GM18505 (cell line): ENCODE data around the gene SPEN.

Source experiments
- ATAC-seq: cut with Tn5 transposase; IDR thresholded peaks from one replicate; pipeline ENCODE4 v1.9.1; 2021; ENCODE audit not compliant: unreplicated experiment
- POLR2A ChIP-seq: IDR thresholded peaks from 4 replicates; pipeline ENCODE4 v1.6.1; 2011; ENCODE audit warnings: borderline replicate concordance; ENCODE audit not compliant: insufficient read depth, insufficient read length; ENCODE audit errors: extremely low read depth

The SPEN gene

DNA sequence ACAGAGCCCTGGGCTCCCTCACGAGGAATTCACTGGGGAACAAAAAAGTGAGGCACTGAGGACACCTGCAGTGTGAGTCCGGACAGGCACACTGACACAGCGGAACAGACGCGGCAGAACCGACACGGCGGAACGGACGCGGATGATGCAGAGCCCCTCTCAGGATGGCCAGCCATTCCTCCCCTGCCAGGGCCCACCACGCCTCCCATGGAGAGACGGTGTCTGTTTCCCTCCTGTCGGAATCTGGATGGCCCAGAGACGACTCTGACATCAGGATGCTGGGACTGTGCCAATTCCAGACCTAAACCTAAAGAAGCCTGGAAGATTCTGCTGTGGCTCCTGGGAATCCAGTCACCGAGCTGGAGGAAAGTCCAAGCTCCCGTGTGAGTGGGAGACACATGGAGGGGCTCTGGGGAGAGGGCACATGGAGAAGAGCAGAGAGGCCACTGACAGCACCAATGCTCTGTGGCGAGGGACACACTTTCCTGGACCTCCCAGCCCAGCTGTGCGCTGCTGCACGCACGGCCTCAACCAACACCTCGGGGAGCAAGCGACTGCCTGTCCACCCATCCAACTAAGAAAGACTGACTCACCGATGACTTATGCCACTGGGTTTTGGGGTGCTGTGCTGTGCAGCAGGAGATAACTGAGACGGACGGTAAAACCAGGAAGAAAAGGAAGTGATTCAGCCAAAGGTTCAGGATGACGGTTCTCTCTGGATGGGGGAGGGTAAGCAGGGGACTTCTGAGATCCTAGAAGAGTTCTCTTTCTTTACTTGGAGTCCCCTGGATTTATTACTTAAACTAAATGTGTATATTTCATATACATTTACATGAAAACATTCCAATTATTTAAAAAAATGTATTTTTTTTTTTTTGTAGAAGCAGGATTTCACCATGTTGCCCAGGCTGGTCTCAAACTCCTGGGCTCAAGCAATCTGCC lies 105.1 kb downstream of the SPEN start:
- ATAC-seq = no peak
- no peak for TF ChIP-seq POLR2A

DNA sequence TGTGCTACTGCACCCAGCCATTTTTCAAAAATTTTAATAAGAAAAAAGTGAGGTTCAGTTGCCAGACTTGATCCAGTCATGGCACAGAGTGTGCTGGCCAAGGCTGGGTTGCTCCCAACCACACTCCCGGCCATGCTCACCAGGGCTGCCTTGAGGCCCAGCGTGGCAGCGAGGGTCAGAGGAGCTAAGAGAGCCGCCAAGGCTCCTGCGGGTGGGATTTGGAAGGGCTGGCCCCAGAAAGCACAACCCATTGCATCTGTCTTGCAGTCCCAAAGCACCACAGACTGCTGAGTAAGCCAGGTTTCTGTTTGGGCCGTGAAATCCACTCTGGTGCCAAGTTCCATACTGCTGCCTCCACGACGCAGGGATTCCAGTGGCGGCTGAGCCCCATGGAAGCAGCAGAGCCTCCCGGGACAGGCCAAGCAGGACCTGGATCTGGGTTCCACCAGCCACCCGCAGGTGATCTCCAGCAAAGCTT lies 105.8 kb downstream of the SPEN start:
- ATAC-seq = no peak
- no peak for TF ChIP-seq POLR2A

DNA sequence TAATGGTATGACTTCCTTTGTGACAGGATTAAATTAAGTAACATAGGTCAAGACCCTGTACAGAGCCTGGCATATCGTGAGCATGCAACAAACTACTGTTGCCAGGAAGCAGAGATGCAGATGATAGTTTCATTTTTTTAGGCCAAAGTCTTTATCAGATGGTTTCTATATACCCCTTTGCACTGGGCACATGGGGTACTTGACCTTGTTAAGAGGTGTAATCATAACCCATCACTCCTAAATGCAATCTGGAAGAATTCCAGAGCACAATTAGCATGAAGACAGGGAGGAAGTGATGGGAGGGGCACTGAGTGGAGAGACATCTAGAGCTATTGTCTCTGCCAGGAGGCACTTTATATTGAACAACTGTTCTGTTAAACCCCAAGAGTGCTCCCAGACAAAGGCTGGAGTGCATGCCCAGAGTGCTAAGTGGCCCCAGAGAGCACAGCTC lies 106.3 kb downstream of the SPEN start:
- no peak for ATAC-seq
- TF ChIP-seq POLR2A = no peak

DNA sequence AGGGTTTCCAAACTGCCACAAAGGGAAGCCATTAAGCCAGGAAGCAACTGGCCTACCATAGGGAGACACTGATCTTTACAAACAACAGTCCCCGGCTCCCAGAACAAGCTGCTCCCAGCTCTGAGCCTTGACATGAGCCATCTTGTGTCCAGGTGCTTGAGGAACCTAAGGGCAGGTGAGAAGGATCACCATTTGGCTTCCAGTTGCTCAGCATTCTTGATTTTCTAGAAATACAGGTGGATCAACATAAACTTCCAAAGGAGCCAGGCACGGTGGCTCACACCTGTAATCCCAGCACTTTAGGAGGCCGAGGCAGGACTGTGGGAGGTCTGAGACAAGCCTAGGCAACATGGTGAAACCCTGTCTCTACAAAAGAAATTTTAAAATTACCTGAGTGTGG lies 106.8 kb downstream of the SPEN start:
- no peak for ATAC-seq

DNA sequence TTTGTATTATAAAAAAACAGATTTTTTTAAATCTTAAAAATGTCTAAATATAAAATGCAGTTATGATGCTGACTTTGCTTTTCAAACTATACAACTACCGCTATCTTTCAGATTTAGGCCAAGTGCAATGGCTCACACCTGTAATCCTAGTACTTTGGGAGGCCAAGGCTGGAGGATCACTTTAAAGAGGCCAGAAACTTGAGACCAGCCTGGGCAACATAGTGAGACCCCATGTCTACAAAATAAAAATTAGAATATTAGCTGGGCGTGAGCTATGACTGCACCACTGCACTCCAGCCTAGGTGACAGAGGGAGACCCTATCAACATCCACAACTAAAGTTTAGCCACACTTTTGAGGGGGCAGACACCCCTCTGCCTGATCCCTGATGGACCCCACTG lies 108.0 kb downstream of the SPEN start:
- ATAC-seq = no peak

More for the DNA sequence above, 106.8 kb downstream of the SPEN start:
- TF ChIP-seq POLR2A = no peak

DNA sequence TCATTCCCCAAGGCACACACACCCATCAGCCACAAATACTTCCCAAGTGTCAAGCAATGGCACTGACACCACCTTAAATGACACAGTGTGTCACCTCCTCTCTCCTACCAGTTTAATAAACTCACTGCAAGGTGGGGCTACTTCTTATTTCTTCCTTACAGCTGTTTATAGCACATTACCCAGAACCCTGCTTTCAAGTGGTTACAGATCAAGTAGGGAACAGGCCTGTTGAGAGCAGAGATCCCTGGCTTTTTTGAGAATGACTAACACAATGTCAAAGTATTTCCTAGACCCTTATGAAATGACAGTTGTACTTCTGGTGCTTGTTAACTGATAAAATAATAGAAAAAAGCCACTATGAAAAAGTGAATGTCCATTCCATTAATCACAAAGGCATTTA lies 108.6 kb downstream of the SPEN start:
- no peak for ATAC-seq

More for the DNA sequence above, 108.0 kb downstream of the SPEN start:
- TF ChIP-seq POLR2A = no peak

DNA sequence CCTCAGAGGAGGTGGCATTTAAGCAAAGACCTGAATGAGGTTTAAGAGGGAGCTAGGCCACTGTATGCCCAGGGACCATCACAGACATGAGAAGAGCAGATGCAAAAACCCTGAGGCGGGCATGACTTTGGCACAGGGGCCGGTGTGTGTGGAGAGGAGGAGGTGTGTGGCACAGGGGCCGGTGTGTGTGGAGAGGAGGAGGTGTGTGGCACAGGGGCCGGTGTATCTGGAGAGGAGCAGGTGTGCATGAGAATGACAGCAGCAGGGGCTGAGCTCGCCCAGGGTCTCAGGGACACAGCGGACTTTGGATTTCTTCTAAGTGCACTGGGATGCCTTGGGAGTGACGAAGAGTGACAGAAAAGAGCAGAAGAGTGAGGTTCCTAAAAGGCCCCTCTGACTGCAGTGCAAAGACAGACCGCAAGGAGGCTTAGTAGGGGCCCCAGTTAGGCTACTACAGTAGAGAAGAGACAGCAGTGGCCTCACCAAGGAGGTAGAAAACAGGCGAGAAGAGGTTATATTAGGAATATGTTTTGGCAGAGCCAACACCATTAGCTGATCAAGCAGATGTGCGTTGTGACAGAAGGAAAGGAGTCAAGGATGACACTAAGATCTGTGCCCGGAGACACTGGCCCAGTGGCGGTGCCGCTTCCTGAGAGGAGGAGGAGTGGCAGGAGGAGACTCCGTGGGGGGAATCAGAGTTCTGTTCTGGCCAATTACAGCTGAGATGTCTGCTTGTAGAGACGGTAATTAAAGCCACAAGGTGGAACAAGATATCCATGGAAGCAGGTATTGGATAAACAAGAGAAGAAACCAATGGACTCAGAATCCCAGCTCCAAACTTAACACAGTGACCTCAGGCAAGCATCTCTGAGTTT lies 110.0 kb downstream of the SPEN start:
- no peak for TF ChIP-seq POLR2A
- no peak for ATAC-seq

More for the DNA sequence above, 108.6 kb downstream of the SPEN start:
- no peak for TF ChIP-seq POLR2A

DNA sequence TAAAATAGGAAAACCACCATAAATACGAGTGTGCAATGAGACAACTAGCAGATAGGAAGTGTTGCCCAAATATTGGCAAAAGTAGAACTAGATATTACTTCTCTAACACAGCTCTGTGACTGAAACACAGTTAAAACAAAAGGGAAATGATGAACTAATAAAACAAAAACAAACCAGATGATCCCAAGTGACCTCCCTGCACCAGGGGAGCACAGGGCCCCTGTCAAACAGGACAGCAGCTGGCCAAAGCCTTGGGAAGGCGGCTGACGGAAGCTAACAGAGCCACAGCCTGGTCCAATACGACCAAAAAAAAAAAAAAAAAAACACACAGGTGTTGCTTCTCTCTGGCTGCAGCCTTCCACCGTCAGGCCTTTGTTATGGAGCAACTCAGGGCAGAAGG lies 110.6 kb downstream of the SPEN start:
- no peak for ATAC-seq
- TF ChIP-seq POLR2A = no peak

DNA sequence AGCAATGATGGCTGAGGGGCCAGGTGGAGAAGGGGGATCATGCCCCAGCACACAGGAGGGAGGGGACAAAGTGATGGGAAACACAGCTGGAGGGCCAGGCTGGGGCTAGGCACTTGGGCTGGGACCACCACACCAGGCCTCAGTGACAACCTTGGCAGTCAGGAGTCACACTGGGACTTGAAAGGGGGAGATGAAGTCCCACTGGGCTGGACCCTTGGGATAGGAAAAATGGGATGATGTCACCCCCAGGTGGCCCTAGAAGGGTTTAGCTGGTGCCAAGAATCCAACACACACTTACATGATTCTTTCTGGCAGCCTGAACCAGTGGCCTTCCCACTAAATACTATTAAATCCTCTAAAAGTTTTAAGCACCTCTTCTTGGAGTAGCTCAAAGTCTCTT lies 111.3 kb downstream of the SPEN start:
- TF ChIP-seq POLR2A = no peak
- ATAC-seq = no peak

DNA sequence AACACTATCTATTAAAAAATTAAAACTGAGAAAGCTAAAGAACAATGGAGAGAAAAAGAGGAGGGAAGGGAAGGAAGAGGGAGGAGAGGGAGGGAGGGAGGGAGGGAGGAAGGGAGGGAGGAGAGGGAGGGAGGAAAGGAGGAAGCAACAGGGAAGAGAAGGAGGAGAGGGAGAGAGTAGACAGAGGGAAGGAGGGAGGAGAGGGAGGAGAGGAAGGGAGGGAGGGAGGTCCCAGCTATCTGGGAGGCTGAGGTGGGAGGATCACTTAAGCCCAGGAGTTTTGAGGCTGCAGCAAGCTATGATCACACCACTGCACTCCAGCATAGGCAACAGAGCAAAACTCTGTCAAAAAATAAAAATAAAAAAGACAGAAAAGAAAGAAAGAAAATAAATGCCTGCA lies 111.9 kb downstream of the SPEN start:
- ATAC-seq = no peak
- no peak for TF ChIP-seq POLR2A

DNA sequence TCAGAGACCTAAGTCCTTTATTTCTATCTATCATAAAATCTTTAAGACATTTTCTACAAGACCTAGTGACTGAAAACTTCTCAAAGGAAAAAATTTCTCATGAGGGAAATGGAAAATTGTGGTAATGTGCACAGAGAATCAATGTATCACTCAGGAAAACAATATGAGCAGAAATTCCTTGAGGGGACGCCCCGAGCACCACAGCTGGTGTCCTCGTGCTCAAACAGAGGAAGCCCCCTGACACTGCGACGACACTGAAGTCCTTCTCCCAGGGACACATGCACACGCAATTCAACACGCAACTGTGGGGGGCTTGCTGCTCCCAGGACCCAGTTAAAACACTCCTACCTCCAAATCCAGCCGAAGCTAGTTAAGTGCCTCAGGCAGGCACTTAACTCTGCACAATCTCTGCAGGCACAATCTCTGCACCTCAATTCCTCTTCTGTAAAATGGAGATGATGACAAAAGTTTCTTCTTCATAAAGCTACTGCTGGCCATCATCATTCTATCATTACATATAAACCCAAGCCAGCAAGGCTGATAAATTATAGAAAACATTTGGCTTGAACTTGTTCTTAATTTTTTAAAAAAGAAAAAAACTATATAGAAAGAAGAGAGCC lies 112.4 kb downstream of the SPEN start:
- ATAC-seq = no peak
- TF ChIP-seq POLR2A = no peak

DNA sequence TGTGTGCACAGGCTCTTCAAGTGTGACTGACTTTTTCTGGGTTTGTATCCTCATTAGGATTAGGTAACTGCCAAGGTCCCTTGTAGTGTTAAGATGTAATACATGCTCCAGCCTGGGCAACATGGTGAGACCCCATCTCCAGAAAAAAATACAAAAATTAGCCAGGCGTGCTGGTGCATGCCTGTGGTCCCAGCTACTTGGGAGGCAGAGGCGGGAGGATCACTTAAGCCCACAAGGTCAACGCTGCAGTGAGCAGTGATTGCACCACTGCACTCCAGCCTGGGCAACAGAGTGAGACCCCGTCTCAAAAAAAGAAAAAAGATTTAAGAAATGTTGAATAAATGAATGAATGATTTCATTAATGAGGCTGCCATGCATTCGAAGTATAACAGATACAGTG lies 113.3 kb downstream of the SPEN start:
- TF ChIP-seq POLR2A = no peak
- no peak for ATAC-seq

DNA sequence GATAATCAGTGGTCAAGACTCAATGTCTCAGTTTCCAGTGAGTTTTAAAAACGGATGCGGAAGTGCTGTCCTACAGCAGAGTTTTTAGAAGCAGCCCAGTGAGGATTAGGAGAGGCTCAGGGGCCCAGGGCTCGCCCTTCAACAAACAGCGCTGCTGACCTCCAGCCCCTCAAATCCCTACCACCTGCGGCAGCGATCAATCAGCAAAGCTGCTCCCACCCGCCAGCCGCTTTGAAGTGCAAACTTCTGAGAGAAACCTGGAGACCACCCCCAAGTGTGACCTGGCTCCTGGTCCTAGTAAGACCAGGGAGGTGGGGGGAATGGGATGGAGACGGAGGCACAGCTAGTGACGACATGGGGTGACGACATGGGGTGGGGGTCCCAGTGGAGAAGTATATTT lies 114.0 kb downstream of the SPEN start:
- ATAC-seq = no peak
- no peak for TF ChIP-seq POLR2A
